Right cardiac atrium (tissue), 5 donors: ENCODE data around the gene SLC16A5. TPM values are rescaled to one million over a fixed set of nuclear protein-coding genes. Genes with fewer than 3 reads are reported as not detected.

Experiments
- ATAC-seq, 2 donors: fragments of 200-7000 bp; cut with Tn5 transposase; one replicate each; pipeline versions ENCODE4 v1.8.0 to v1.9.1; 2020; ENCODE audit warnings: moderate library complexity in 2 of 2, mild to moderate bottlenecking in 1 of 2
- DNase-seq, 3 donors: peaks; one replicate each; pipeline ENCODE4 v3.0.0-alpha.2; 2020
- H3K27ac ChIP-seq: one replicate; pipeline ENCODE4 v1.5.1; 2013; ENCODE audit warnings: mild to moderate bottlenecking, low read length, control low read depth, moderate library complexity
- H3K27me3 ChIP-seq: one replicate; pipeline ENCODE4 v1.6.1; 2013; ENCODE audit not compliant: control insufficient read depth, insufficient read depth
- H3K4me1 ChIP-seq: one replicate; pipeline ENCODE4 v1.6.1; 2013; ENCODE audit warnings: low read length; ENCODE audit not compliant: control insufficient read depth, insufficient read depth
- H3K4me3 ChIP-seq: one replicate; pipeline ENCODE4 v1.5.1; 2013; ENCODE audit warnings: low read length, control low read depth
- H3K9me3 ChIP-seq: one replicate; pipeline ENCODE4 v1.6.1; 2013; ENCODE audit warnings: low read length; ENCODE audit not compliant: control insufficient read depth
- WGBS: extraction: QIAGEN DNeasy Blood & Tissue Kit; methylation state at CpG from one replicate; pipeline ENCODE4 v1.1.7; 2013; 5-methylcytosine and 5-hydroxymethylcytosine counted together
- intact Hi-C, 4 donors: fragments of 100-400 bp; cut with DNase I; formaldehyde crosslinking; loops; one replicate each; pipeline versions ENCODE4 v1.11.0 to v1.14.0; 2022 to 2023
- polyA plus RNA-seq: library from polyadenylated mRNA; stranded (reverse); fragments of 200-250 nt; gene quantifications from one replicate; pipeline ENCODE4 v1.2.3, GENCODE V29; 2013
- total RNA-seq, 4 donors: library from RNA; stranded (reverse); fragmentation: NEBNext Ultra II Directional; extraction: Animal tissue kit (Norgen Biotek cat#: 25700); gene quantifications; one replicate each; pipeline ENCODE4 v1.2.1, GENCODE V29; 2021
- donor health status: healthy with polysubstance abuse.
- donor health status: DM: no; HTN: yes; CAD: no.
- donor health status: DM: no; HTN: no; CAD: no.
- donor health status: DM: no; HTN: yes; CAD: no; lungs with severe emphysema.
- donor health status: DM: yes; HTN: yes; CAD: no.

Gene SLC16A5
- total and polyA plus RNA-seq, 5 donors = 12.7 to 21.6 (median 16.9) TPM

- Histone ChIP-seq H3K27me3 (no peaks in the 10 kb centered on the region), H3K4me3 (no peak overlapping the region), H3K27ac (no peak overlapping the region), H3K9me3 (no peaks in the 10 kb centered on the region), H3K4me1 (peaks cover 4% of the 10 kb centered on the region)
- 59% methylated on average over 12 of the region's 12 CpGs for WGBS
- DNase-seq (no peak), ATAC-seq (no peak)
- intact Hi-C loops = no loop called here
These were observed 14.6 kb downstream of the SLC16A5 start for GRCh38 chr17:75102385-75102821.

DNA sequence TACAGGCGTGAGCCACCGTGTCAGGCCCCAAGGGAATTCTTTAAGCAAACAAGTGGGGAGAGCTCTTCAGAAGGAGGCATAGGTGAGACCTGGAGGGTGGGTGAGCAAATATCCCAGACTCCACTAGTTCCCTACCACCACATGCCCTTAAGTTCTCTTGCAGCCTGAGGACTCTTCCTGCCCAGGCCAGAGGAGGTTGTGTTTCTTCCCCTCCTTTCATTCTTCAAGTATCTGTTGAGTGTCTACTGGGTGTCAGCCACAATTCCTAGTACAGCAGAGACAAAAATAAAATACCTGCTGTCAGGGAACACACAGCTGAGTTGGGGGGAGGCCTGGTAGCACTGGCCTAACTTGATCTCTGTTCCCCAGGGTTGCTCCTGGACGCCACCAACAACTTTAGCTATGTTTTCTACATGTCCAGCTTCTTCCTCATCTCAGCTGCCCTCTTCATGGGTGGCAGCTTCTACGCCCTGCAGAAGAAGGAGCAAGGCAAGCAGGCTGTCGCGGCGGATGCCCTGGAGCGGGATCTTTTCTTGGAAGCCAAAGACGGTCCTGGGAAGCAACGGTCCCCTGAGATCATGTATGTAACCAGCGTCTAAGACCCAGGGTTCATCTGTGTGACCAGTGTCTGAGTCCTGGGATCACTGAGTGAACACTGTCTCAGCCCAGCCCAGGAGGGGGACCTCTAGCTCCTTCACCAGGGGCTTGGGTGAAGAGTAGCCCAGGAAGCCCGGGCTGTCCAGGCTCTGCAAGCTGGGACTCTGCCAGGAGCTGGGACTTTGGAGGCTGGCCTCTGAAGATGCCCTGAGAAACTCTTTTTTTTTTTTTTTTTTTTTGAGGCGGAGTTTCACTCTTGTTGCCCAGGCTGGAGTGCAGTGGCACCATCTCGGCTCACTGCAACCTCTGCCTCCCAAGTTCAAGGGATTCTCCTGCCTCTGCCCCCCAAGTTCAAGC lies 16.1 kb downstream of the SLC16A5 start:
- WGBS = 74% methylated on average over 14 of the region's 14 CpGs
- DNase-seq (peak in 1 of 3 donors; percentile 40), ATAC-seq (peak in 1 of 2 donors; percentile 24)
- no peaks in the 10 kb centered on the region for H3K9me3 ChIP-seq
- peak overlapping the region; percentile 34 for H3K27ac ChIP-seq
- H3K27me3 ChIP-seq = no peaks in the 10 kb centered on the region
- H3K4me1 ChIP-seq = peaks cover 4% of the 10 kb centered on the region
- intact Hi-C loops = no loop called here
- H3K4me3 ChIP-seq = no peak overlapping the region

- H3K9me3 ChIP-seq = no peaks in the 10 kb centered on the region
- WGBS = 56% methylated on average over 20 of the region's 20 CpGs
- peak overlapping the region; percentile 30 for H3K27ac ChIP-seq
- ATAC-seq (peak; percentile 60 to 78), DNase-seq (peak; percentile 56 to 78 (median 78))
- no peaks in the 10 kb centered on the region for H3K27me3 ChIP-seq
- intact Hi-C loops = no loop called here
- H3K4me3 ChIP-seq = no peak overlapping the region
- peaks cover 6% of the 10 kb centered on the region for H3K4me1 ChIP-seq
These were observed 17.6 kb downstream of the SLC16A5 start for GRCh38 chr17:75105126-75106080.

DNA sequence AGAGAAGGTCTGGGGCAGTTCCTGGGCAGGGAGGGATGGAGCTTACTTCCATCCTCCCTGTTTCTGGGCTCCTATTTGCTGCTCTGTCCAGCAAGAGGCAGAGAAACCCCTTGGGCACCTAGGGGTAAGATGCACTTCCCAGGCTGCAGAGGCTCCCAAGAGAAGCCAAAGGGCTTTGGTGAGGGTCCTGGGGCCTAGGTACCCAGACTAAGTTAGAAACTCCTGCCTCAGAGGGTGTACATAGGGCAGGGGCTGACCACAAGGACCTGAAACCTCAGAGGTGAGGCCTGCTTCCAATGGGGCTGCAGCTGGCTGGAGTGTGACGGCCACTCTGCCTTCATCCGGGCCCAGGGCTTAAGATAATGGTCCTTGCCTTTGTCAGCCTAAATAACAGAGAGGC lies 20.4 kb downstream of the SLC16A5 start:
- no peak for ATAC-seq
- DNase-seq = peak in 1 of 3 donors; percentile 4
- whole genome bisulfite sequencing = 78% methylated on average over 2 of the region's 2 CpGs
- H3K27me3 ChIP-seq = no peaks in the 10 kb centered on the region
- H3K4me3 ChIP-seq = no peak overlapping the region
- intact Hi-C loops = no loop called here
- H3K9me3 ChIP-seq = no peaks in the 10 kb centered on the region
- H3K27ac ChIP-seq = no peak overlapping the region
- peaks cover 6% of the 10 kb centered on the region for H3K4me1 ChIP-seq

DNA sequence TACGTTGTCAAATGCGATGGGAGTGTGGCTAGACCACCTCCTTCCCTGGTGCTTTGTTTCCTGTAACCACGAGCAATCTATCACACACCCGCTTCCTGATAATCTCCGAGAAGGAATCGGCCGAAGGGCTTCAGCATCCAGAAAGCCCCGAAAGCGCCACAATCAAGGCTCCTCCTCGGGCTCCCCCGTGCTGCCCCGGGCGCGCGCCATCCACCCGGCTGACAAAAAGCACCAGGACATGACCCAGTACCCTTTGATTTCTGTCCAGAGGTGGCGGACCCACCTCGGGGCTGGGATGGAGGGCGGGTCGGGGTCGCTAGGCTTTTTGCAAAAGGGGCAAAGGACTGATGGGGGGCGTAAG lies 21.3 kb downstream of the SLC16A5 start:
- WGBS = 5% methylated on average over 22 of the region's 22 CpGs

GRCh38 chr17:75109407-75110233 lies 21.9 kb downstream of the SLC16A5 start, which contains the start of gene ARMC7:
ARMC7 (plus strand) TSS chr17:75109969; CDS start chr17:75110289, 320 bp downstream.
- DNase-seq (peak; percentile 88 to 98 (median 97)), ATAC-seq (peak; percentile 79 to 91)
- Histone ChIP-seq H3K4me3 (peak within 1 kb of the TSS; percentile 80), H3K27me3 (no peaks in the 10 kb centered on the region), H3K9me3 (no peaks in the 10 kb centered on the region), H3K27ac (peak within 1 kb of the TSS; percentile 61), H3K4me1 (peaks cover 2% of the 10 kb centered on the region)
- intact Hi-C loops = loop anchor here (5.0 to 10.0 kb wide), 6 partner anchors 45 to 95 kb away; partner anchors contain the start of gene NUP85 (in 2 of the 4)
- WGBS = under 1% methylated on average over 68 of the region's 68 CpGs

More for the DNA sequence above, 21.3 kb downstream of the SLC16A5 start:
- H3K4me3 ChIP-seq = peak overlapping the region; percentile 80
- peaks cover 2% of the 10 kb centered on the region for H3K4me1 ChIP-seq
- no peak for DNase-seq
- H3K9me3 ChIP-seq = no peaks in the 10 kb centered on the region
- H3K27ac ChIP-seq = no peak overlapping the region
- intact Hi-C loops = no loop called here
- no peak for ATAC-seq
- H3K27me3 ChIP-seq = no peaks in the 10 kb centered on the region

DNA sequence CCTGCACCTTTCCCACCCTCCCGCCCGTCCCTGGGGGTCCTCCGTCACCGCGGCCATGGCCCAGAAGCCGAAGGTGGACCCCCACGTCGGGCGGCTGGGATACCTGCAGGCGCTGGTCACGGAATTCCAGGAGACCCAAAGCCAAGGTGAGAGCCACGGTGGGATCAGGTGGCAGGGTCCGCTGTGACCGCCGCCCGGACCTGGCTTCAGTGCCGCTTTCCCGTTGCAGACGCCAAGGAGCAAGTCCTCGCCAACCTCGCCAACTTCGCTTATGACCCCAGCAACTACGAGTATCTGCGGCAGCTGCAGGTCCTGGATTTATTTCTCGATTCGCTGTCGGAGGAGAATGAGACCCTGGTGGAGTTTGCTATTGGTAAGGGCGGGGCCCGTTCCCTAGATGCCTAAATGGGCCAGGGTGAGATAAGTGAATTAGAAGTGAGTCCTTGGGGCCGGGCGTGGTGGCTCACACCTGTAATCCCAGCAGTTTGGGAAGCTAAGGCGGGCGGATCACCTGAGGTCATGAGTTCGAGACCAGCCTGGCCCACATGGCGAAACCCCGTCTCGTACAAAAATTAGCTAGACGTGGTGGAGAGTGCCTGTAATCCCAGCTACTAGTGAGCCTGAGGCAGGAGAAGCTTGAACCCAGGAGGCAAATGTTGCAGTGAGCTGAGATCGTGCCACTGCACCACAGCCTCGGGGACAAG lies 22.6 kb downstream of the SLC16A5 start:
- no peaks in the 10 kb centered on the region for H3K27me3 ChIP-seq
- DNase-seq (peak; percentile 30 to 74 (median 61)), ATAC-seq (no peak)
- H3K4me1 ChIP-seq = peaks cover 2% of the 10 kb centered on the region
- H3K4me3 ChIP-seq = peak overlapping the region; percentile 80
- intact Hi-C loops = loop anchor here (5.0 to 10.0 kb wide), 6 partner anchors 46 to 94 kb away; partner anchors contain the start of gene NUP85 (in 2 of the 4)
- 22% methylated on average over 40 of the region's 40 CpGs for WGBS
- no peak overlapping the region for H3K27ac ChIP-seq
- H3K9me3 ChIP-seq = no peaks in the 10 kb centered on the region

DNA sequence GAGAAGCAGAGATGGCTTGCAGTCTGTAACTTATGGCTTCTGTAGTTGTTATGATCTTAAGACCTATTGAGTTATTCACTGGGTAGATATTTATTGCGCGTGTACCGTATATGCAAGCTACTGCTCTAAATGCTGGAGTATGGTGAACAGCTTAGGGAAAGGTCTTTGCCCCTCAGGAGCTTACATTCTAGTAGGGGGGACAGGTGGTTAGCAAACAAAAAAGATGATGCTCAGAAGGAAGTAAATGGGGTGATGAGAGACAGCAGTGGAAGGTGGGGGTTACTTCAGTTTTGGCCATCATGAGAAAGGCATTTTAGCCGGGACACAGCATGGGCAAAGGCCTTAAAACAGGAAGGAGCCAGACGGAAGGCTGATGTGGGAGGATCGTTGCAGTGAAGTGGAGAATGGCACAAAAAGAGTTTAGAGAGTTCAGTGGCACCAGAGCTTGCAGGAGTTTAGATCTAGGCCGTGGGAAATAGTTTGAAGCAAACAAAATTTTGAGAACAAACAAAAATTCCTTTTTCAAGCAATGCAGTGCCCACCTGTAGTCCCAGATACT lies 24.1 kb downstream of the SLC16A5 start:
- DNase-seq (no peak), ATAC-seq (no peak)
- H3K4me1 ChIP-seq = peaks cover 4% of the 10 kb centered on the region

DNA sequence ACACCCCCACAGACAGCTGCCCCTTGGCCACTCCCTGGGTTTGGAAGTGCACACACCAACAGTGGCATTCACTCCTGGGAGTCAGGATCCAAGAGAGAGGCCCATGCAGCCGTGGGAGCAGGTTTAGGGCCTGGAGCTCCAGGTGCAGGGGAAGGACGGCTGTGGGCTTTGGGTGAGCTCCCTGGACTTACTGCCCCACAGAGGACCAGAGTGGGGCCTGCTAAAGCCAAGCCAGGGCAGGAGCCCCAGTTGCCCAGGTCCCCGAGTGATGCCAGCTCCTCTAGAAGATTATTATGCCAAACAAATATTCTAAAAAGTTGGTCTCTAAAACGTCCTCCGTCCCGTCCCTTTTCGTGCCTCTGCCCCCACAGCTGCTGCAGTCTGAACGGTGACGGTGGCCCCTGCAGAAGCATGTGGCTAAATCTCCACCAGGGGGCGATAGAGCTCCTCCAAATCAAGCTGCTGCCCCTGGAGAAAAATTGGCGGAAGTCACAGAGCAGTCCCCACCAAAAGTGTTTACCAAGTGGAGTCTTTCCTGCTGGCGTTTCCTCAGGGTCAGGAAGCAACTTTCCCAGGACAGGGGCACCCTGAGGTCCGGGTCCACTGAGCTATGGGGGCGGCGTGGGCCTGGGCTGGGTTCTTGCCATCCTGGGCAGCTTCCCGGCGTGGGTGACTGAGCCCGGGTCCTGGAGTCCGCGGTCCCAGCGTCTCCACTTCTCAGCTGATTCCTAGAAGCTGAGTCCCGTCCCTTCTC lies 26.2 kb downstream of the SLC16A5 start:
- H3K27me3 ChIP-seq = no peaks in the 10 kb centered on the region
- peak overlapping the region; percentile 92 for H3K27ac ChIP-seq
- DNase-seq (peak; percentile 89 to 94 (median 91)), ATAC-seq (peak; percentile 77 to 78)
- H3K9me3 ChIP-seq = no peaks in the 10 kb centered on the region
- H3K4me3 ChIP-seq = peak overlapping the region; percentile 56
- WGBS = 4% methylated on average over 22 of the region's 22 CpGs
- intact Hi-C loops = loop anchor here (5.0 to 10.0 kb wide), 6 partner anchors 49 to 91 kb away; partner anchors contain the start of gene NUP85 (in 2 of the 4)
- peaks cover 4% of the 10 kb centered on the region for H3K4me1 ChIP-seq

More for the DNA sequence above, 24.1 kb downstream of the SLC16A5 start:
- intact Hi-C loops = loop anchor here (5.0 to 10.0 kb wide), 6 partner anchors 47 to 93 kb away; partner anchors contain the start of gene NUP85 (in 2 of the 4)
- H3K27me3 ChIP-seq = no peaks in the 10 kb centered on the region
- no peaks in the 10 kb centered on the region for H3K9me3 ChIP-seq
- no peak overlapping the region for H3K4me3 ChIP-seq
- 77% methylated on average over 7 of the region's 7 CpGs for WGBS
- H3K27ac ChIP-seq = no peak overlapping the region
